GM21381 (cell line): ENCODE measurements around the gene MYL5.
"Not testable (repeated sequence)": the region's sequence is repeated elsewhere in the genome, so short reads cannot be mapped to it uniquely, and the experiment has no call there.

Source experiments
- ATAC-seq: cut with Tn5 transposase; IDR thresholded peaks from one replicate; pipeline ENCODE4 v1.9.1; 2021; ENCODE audit warnings: mild to moderate bottlenecking, moderate library complexity; ENCODE audit not compliant: unreplicated experiment

Gene MYL5

DNA sequence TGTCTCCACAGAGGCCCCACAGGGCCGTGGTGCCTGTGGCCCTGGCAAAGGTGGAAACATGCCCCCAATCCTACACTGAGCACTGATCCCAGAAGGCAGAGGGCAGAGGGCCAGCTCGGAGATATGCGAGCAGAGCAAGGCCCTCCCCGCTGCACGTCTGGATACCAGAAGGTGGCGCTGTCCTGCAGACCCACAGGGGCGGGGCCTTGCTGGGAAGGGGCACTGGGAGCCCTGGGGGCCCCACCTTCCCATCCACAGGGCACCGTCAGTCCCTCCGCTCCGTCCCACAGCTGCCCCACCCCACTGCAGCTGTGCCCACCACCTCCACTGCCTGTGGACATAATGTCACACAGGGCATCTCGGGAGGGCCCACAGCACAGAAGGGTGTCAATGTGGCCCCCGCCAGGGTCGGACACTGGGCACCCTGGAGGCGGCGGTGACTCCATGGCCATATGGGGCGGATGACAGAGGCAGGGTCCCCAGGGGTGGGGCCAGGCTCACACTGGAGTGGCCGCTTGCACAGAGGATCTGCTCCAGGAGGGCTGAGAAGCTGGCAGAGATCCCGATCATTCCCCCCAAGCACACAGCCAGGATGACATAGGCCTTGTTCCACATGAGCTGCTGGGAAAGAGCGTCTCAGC is 9.8 kb downstream of the MYL5 start:
- ATAC-seq, result no peak

DNA sequence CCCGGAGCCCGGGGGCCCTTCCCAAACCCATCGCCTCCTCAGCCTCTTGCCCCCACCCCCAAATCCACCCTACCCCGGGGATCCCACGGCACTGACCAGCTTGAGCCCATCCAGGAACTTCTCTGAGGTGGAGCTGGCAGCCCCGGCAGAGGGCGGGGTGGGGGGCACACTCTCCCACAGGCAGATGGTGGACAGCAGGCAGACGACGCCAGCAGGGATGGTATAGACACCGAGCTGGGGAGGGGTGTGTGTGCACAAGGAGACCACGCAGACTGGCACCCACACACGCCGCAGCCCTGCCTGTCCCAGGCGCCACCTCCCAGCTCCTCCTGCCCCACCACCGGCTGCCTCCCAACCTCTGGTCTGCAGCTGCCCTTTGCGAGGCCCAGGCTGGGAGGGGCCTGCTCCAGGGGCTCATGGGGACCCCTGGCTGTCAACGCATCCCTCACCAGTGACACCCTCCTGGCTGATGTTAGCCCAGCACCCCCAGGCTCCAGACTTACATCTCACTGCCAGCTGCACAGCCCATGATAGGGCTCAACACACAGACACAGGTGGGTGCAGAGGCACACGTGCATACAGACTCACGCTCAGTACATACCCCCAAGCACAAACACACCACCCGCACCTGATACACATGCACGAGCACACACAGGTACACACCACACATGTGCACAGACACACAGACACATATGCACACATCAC is 10.4 kb downstream of the MYL5 start:
- ATAC-seq, result no peak

DNA sequence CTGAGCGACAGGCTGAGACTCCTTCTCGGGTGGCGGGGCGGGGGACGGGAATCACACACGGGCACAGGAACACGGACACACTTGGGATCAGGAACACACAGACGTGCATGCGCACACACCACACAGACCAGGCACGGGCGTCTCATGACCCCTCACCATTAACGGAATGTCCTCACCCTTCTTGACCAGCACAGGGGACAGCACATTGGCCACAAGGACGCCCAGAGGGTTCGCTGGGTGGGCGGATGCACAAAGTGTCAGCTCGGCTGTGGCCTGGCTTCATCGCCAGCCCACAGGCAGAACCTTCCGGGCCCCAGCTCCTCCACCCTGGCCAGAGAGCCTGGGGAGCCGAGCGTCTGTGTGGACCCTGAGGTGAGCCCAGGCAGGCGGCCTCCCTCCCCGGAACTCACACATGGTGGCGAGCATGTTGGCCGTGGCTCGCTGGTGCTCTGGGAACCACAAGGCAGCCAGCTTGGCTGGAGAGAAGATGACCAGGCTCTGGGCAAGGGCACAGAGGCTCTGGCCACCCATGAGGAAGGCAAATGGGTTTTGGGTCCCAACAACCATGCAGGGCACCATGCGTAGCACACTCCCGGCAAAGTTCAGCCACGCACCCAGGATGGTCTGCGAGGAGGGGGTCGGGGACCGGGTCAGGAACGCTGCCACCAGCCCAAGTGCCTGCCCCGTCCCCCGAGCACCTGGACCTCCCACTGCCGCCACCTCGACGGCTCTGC is 11.5 kb downstream of the MYL5 start:
- ATAC-seq, result no peak

DNA sequence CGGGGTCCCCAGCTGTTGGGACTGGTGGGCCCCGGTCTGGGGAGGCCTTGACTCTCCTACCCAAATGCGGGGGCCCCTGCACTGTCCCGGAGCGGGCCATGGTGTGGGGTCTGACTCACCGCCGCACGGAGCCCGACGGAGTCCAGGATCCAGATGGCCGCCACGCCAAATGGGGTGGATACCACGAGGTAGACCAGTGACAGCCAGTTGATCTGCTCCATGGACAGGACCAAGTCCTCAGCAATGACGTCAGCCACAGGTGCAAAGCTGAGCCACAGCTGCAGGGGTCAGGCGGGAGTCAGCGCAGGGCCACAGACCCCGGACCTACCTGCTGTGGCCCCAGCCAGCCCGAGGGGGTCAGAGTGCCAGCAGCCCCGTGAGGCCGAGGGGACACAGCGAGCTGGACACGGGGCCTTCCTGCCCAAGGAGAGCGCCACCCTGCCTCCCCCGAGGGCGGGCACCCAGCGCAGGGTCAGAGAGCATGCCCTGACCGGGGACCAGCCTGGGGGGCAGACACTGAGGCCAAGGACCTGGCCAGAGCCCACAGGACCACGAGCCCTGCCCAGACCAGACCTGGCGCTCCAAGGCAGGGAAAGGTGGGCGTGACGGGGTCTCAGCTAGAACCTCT is 12.2 kb downstream of the MYL5 start:
- ATAC-seq, result no peak

DNA sequence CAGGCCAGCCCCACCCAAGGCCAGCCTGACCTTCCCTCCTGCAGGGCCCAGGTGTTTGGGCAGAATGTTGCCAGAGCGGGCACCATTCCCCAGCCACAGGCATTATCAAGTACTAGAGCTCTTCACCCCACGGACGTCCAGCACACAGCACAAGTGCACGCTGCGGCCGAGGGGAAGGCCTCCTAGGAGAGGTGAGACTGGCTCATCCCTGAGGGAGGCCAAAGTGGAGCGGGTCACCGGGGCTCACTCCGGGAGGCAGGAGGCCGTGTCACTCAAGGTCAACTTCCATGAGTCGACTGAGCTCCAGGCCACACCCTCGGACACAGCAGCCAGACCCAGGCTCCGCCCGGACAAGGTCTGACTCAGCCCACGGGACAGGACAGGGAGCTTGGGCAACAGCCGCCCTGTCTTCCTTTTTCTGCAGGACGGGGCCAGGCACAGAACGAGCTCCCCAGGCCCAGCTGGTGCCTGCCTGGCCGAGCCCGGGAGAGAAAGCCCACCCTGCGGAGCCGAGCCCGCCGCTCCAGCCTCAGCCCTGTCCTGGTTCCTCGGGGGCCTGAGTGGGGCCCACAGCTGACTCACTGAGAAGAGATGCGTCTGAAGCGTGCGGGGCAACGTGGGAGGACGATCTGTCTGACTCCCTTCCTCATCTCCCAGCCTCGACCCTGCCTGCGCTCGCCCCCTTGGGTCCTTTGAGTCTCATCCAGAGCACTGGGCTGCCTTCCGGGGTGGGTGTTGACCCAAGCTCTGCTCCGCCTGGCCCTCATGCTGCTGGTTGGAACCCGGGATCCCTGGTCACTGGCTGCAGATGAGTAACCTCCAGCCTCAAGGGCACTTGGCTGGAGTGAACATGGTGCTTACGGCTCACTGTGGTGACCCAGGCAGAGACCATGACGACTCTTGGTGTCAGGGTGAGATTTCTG is 13.0 kb downstream of the MYL5 start:
- no peak for ATAC-seq

DNA sequence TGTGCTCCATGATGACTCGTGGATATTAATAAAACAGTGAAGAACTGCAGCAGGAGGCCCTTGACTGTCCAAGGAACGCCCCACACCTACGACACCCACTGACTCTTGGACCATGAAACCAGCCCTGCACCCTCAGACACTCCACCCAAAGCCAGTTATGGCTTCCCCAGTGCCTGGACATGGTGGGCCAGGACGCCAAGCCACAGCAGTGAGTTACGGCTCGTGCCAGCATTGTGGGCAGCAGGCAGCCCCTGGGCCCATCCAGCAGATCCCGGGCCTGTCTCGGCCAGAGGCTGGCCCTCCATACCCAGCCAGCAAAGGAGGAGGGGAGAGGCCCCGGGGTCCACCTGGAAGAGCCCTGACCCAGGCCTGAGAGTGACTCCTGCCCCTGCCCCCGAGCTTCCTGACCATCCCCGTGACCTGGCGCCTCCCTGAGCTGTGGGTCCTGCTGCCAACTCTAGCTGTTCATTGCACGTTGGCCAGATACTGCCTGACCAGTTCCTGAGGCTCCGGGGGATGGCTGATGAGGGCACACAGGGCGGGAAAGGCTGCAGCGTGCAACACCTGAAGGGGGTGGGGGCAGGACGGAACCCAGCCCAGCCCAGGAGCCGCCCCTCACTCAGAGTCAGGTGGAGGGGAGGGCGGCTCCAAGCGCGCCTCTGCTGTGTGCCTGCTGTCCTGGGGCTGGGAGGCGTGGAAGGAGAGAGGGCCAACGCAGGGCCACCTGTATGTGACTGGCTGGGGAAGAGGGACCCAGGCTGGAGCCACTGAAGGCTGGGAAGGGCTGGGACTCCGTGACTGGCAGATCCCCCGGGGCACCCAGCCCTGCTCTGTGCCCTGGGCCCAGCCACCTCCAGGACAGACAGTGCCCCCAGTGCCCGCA is 13.9 kb downstream of the MYL5 start:
- ATAC-seq, result no peak

DNA sequence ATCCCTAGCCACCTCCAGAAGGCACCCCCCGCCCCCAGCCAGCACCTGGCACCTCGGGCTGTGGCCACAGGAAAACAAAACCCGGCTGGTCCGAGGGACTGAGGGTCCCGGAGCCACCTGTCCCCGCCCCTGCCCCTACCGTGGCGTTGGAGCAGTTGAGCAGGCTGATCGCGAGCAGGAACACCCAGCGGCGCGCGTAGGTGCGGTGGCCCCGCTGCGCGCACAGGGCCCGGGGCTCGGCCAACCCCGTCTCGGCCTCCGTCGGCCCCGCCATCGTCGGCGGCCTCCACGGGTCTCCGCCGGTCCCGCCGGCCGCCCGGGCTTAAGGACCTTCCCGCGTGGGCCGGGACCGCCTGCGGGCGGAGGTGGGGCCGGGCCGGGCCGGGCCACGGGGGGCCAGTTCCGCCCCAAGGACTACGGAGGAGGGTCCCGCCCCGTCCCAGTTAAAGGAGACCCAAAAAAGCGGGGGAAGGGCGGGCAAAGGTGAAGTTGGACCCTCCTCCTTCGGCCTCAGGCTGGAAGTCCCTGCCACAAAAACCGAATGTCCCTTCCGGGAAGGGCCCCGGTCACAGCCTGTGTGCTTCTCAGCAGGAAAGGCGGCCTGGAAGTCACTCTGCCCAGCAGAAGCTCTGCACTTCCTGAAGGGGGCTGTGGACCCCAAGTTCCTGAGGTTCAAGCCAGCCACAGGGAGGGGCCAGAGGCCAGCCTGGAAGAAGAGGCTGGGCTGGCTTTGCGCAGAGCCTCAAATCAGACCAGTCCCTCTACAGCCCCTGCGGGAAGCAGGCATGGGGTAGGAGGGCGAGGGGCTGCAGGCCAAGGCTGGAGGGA is 14.7 kb downstream of the MYL5 start, which contains the start of gene SLC49A3:
Gene SLC49A3, minus strand, starts transcription at position 298 of the 828 bp plus-strand sequence. Its CDS starts 24 bp downstream, at position 274.
- ATAC-seq, result no peak

DNA sequence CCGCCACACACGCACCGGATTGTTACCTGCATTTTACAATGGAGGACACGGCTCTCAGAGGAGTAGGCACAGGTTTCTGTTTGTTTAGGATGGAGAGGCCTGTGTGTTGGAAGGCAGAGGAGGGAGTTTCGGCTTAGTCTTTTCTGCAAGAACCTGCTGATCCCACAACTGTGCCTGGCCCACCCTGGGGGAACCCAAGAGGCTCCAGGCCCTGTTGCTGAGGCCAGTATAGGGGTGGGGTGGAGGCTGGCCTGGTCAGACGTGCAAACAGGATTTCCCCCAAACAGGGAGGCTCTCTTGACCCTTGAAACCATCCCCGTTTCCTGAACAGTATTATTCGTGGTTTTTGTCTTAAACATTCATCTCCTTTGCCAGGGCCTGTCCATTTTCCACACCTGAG is 15.4 kb downstream of the MYL5 start:
- no peak for ATAC-seq

DNA sequence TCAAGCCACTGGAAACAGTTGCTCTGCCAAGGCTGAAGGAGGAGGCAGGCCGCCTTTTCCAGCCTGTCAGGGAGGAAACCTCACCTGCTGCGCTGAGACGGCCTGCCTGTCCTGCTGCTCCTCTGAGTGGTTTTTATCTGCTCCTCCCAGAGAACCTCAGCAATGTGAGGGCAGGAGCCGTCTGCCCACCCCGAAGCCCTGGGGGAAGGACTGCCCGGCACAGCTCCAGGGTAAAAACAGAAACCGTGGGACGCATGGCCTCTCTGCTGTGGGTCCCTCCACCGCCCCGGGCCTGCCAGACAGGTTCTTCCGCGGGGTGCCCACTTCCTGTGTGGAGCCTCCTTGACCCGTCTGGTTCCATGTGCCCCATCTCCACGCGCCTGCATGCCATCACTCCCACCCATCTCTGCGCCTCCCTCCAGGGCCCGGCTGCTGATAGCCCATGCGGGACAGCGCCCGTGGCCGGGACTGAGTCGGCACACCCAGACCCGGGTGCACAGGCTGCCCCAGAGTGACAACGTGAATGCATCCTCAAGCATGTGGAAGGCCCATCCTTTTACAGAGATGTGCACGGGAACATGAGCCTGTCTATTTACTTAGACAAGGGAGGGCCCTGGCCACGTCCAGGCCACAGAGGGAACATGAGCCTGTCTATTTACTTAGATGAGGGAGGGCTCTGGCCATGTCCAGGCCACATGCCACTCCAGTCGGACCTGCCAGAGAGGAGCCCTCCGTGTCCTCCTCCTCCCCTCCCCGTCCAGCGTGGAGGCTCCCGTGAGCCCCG is 18.6 kb downstream of the MYL5 start:
- no peak for ATAC-seq

DNA sequence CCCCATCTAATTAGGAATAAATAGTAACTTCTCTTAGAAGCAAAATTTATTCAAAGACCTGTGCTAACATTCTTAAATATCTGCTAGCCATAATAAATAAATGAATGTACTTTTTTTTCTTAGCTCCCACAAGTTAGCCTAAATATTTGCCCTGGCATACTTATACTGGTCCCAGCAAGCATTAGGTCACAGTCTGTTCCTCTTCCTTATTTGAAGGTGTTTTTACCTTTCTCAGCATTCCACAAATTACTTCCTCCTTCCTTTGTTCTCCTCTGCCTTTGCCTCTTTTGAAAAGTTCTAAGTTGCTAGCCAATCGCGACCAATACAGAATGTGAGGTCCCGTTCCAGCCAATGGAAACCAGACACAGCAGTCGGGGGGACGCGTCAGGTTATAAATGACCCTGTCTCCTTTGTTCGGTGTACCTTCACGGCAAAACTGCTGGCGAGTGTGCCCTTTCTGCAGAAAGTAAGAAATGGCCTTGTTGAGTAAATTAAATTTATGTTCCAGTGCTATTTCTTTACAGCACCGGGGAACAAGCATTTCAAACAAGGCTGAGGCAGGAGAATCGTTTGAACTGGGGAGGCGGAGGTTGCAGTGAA is 20.1 kb downstream of the MYL5 start:
- not testable (repeated sequence) for ATAC-seq

DNA sequence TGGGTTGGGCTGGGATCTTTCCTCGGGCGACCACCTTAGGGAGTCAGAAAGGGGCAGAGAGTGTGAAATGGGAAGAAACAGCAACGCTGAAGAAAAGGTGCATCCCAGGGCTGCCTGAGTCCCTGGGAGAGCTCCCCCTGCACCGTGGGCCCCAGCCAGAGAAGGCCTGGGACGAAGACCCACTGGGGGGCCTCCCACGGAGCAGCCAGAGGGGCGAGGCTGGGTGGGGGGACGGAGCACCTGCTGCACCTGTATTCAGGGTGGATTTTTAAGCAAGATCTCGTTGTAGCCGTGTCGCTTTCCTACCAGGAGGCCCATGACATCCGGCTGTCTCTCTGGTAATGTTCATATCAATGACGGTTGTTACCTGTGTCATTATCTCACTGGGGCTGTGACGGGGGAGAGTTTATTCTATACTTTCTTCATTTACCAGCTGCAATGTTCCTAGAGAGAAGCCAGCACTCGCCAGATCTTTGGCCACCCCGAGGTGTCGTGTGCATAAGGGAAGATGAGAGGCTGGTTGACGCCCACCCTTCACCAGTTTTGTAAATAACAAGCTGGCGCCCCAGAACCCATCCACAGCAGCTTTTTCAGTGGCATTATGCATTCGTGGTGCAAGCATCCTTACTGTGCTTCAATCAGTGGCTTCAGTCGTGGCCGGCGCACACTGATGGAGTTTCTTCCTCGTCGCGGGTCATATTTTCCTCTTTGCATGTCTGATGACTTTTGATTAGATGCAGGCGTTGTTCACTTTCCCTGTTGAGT is 25.7 kb downstream of the MYL5 start:
- ATAC-seq, result no peak

DNA sequence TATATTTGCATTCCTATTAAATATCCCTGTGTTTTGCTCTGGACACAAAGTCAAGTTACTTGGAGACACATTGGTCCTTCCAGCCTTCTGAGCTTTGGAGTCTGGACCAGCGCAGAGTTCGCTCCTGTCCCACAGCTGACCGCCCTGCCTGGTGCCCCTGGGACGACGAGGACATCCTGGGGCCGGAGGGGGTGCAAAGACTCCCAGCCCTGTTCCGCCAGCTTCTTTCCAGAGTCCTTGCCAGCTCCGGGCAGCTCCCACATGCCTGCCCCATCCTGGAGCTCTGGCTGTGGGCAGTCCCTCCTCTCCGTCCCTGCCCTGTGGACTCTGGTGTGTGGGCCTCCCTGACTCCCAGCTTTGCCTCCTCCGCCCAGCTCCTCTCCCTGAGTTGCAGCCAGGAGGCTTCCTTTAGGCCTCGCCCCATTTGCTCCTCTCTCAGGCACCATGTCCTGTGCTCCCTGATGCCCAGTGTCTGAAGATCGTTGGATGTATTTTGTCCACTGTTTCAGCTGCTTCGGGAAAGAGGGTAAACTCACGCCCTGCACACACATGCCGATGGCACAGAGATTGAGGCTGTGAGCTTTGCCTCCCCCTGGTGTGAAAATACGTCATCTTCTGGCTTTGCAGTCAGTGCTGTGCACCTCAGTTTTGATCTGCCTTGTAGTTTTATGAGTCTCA is 26.4 kb downstream of the MYL5 start:
- ATAC-seq, result no peak

DNA sequence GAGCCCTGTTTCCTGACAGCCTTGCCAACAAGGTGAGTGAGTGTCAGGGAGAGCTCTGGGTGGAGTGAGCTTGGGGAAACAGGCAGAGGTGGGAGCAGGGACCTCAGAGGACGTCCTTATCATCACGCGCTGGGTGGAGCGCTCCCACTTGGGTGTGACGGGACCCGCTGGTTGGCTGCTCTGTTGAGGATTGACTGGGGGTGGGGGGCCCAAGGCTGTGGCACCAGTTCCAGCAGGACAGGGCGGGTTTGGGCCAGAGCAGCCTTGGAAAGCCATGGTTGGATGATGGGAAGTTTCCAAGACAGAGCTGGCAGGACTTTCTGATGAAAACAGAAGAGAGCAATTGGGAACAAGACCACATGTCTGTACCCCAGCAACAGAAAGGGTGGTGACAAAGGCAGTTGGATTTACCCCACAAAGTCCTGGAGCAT is 28.3 kb downstream of the MYL5 start:
- no peak for ATAC-seq

DNA sequence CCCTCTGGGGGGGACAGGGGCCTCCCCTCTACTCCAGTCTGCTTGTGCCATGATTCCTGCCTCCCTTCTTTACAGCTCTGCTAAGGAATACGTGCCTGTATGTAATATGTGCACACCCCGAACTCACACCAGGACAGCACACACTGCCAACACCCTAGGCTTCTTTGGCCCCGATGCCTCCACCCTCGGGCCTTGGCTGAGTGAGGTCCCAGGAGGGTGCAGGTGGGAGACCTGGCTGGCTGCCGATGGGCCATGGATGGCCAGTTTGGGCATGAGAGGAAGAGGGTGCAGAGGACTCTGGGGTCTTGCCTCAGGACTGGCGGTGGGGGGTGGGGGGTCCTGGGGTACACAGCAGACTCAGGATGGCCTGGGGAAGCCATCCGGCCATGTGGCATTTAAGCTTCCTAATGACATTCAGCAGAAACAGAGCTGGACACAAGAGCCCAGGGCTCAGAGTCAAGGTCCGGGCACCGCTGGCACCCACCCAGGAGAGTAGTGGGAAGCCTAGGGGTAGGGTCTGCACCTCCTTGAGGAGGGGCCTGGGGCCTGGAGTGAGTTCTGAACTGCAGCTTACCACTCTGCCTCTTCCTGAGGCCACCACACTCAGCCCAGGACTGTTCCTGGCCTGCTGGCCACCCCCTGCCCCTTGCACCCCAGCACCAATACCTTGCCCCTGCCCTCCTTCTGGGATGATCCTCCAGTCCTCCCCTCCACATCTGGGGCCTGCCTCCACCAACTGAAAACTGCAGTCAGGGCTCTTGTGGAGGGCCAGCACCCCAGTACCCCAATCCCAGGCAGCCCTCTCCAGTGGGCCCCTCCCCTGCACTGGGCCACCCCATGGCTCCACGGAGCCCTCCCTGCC is 29.2 kb downstream of the MYL5 start:
- no peak for ATAC-seq
